NCI-H2196 (cell line): ENCODE data around the gene MYL4.
"Not testable (repeated sequence)": the region's sequence is repeated elsewhere in the genome, so short reads cannot be mapped to it uniquely, and the experiment has no call there.

ENCODE experiments used
- DNase-seq: peaks from one replicate; lab custom pipeline; 2025; ENCODE audit not compliant: unreplicated experiment; lab: John Stamatoyannopoulos, UW

MYL4 gene

DNA sequence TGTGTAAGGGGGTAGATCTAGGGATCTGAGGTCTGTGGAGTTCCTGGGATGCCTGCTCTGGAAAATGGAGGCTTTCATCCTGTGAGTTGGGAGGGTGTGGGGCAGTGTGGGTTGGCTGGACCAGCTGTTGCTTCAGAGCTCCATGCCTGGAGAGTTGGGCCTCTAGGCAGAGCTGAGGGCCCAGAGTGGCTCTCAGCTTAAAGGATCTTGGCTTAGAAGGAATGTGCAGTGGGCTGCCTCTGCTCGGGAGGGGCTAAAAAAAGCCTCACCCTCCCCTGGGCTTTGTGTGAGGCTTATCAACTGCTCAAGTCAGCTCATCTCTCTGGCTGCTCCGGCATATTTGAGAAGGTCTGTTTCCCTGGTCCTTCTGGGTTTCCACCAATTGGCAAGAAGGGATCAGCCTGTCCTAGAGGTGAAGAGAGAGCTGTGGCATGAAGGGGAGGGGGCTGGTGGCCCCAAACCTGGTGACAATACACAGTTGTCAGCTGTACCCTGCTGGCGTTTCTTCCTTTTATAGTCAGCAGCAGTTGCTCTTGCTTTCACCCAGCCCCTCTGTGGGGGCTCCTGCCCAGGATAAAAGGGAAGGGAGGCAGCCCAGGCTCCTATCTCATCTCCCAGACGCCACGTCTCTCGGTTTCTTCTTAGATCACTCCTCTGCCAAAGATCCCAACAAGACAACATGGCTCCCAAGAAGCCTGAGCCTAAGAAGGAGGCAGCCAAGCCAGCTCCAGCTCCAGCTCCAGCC lies at the start of gene MYL4:
MYL4 (plus strand) TSS at position 605 of the 745 bp plus-strand sequence; CDS start at position 680, 75 bp downstream.
- DNase-seq = no peak

DNA sequence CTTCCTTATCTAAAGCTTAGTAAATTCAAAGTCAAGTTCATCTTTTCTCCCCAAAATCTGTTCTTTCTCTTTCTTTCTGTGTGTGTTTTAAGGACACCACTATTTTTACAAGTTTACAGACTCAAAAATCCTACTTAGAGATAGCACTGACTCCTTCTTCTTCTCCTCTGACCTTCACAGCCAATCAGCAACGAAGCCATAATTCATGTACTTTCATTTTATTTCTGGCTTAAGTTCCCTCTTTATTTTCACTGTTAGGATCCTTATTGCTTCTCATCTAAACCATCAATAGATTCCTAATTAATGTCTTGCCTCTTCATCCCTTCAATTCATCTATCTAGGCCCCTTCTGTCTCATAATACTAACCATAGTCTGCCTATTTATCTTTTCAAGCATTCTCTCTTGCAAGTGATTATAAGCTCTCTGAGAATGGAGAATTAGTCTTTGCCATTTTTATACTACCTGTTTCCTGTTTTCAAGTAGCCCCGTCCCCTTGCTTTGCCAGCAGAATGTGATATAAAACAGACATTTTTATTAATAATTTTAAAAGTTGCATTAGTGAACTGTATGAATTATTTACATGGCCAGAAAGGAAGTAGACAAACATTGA lies 47.0 kb upstream of the MYL4 start:
- no peak for DNase-seq

DNA sequence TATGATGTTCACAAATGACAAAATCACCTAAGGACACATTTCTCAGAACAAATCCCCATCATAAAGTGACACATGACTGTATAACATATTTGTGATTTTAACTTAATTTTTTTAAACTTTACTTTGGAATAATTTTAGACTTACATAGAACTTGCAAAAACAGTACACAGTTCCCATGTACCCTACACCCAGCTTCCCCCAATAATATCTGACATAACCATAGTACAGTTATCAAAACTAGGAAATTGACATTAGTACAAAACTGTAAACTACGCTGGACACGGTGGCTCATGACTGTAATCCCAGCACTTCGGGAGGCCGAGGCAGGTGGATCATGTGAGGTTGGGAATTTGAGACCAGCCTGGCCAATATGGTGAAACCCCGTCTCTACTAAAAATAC lies 44.9 kb upstream of the MYL4 start:
- no peak for DNase-seq

DNA sequence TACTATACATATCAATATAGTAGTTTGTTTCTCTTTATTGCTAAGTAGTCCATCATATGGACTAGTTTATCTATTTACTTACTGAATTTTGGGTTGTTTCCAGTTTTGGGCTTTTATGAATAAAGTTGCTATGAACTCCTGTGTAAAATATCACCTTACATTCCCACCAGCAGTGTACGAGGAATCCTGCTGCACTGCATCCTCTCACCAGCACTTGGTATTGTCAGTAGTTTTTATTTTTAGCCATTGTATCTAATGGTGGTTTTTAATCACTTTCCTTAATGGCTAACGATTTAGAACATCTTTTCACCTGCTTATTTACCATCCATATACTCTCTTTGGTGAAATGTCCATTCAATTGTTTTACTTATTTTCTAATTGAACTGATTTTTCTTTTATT lies 44.0 kb upstream of the MYL4 start:
- DNase-seq = no peak

DNA sequence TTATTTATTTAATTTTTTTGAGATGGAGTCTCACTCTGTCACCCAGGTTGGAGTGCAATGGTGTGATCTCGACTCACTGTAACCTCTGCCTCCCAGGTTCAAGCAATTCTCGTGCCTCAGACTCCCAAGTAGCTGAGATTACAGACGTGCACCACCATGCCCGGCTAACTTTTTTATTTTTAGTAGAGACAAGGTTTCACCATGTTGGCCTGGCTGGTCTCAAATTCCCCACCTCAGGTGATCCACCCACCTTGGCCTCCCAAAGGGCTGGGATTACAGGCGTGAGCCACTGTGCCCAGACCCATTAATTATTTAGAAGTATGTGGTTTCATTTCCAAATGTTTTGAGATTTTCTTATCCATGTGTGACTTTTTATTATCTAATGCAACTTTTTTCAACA lies 42.3 kb upstream of the MYL4 start:
- not testable (repeated sequence) for DNase-seq

DNA sequence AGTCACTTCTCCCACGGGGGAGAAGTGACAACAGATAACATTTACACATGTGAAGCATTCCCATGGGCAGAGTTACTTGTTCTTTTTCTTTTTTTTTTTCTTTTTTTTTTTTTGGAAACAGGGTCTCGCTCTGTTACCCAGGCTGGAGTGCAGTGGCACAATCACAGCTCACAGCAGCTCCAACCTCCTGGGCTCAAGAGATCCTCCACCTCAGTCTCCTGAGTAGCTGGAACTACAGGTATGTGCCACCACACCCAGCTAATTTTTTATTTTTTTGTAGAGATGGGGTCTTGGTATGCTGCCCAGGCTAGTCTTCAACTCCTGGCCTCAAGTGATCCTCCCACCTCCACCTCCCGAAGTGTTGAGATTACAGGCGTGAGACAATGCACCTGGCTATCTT lies 40.3 kb upstream of the MYL4 start:
- not testable (repeated sequence) for DNase-seq

DNA sequence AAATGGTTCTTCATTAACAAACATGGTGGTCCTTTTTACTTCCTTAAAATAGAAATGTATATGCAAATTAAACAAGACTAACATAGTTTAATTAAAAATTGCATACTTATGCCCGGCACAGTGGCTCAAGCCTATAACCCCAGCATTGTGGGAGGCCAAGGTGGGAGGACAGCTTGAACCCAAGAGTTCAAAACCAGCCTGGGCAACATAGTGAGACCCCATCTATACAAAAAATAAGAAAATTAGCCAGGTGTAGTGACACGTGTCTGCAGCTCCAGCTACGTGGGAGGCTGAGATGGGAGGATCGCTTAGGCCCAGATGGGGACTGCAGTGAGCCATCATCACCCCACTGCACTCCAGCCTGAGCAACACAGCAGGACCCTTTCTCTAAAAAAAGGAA lies 38.4 kb upstream of the MYL4 start:
- DNase-seq = no peak

DNA sequence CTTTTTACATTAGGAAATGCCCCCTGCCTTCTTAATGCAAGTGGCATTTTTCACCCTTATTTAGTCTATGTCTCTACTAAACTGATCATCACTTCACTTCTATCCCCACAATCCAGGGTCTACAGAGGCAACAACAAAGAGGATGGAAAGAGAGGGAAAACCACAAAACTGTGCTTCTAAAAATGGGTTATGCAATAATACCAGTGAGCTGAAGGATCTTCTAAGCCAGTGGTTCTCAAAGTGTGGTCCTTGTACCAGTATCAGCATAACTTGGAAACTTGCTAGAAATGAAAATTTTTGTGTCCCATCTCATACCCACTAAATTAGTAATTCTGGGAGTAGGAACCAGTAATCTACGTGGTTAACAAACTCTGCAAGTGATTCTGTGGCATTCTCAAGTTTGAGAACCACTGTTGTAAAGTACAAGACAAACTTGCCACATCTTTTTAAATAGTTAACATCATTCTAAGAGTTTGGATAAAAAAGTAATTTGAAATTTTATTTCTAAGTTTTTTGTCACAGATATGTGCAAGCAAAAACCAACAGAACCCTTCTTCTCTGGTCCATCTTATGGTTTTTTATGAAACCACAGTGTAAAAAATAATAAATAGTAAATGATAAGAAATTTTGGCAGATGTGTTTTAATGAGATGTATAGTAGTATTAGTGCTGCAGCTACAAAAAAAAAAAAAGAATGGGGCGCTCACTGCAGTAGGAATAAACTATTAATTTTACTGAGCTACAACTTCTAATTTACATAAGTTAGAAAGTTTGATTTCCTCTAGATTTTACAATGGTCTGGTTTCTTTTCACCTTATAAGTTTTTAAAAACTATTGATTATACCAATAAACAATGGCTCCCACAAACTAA lies 36.2 kb upstream of the MYL4 start:
- no peak for DNase-seq

DNA sequence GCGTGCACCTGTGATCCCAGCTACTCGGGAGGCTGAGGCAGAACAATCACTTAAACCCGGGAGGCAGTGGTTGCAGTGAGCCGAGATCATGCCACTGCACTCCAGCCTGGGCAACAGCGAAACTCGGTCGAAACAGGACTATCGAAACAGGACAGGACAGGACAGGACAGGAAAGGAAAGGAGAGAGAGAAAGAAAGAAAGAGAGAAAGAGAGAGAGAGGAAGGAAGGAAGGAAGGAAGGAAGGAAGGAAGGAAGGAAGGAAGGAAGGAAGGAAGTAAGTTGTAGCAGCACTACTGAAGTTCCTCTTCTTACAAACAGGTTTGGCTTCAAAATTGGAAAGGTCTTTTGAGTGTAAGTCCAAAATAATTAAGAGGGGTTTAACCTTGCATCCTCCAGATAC lies 34.3 kb upstream of the MYL4 start:
- DNase-seq = not testable (repeated sequence)

DNA sequence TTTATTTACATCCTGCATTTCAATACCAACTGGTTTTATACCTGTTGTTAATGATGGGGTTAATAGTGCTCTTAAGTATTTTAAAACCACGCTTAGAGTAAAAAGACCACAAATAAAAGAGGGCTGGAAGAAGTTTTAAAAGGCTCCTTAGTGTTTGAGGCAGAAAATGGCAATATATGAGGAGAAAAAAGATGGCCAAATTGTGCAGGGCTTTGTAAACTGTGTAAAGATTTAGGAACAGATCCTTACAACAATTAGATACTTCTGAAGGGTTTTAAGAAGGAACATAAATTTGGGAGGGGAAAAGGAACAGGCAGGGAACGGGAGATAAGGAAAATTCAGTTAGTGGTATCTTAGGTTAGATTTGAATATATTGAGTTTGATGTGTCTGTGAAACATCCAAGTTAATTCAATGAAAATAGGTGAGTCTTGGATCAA lies 32.7 kb upstream of the MYL4 start:
- no peak for DNase-seq

DNA sequence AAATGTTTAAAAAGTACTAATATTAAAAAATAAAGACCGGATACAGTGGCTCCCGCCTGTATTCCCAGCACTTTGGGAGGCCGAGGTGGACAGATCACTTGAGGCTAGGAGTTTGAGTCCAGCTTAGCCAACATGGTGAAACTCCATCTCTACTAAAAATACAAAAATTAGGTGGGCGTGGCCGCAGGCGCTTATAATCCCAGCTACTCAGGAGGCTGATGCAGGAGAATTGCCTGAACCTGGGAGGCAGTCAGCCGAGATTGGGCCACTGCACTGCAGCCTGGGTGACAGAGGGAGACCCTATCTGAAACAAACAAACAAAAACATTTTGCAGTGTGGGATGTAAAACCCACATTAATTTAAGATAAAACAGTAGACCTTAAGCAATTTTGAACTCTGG lies 31.9 kb upstream of the MYL4 start:
- DNase-seq = no peak

DNA sequence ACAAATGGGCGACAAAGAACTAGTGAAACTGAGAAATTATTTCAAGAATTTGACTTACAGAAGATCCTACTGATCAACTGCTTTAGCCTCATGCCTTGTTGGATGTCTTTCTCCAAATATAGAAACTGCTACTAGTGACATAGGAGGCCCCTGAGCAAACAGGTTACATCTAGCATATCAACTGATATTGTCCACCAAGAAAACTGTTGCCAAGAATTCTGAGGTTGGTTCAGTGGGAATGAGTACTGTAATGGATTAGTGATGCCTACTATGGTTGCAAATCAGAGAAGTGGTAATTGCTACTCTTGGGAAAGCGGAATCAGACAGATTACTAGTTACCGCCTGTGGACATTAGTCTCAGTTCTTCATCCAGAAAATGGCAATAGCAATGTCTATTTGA lies 30.0 kb upstream of the MYL4 start:
- no peak for DNase-seq

DNA sequence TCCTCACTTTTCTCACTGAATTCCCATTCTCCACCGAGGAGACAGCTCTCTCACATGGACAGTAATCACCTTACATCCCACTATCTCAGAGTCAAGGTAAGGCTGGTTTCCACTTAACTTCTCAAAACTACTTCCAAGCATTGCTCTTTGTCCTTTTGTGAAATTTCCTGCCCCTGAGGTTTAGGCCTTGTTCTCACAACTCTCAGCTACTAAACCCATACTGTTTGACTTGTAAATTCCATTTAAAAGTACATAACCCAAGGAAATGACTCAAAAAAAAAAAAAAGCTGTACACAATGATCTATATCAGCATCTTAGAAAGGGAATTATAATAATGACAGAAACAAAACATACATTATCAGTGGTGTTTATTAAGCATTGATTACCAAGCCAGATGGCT lies 28.8 kb upstream of the MYL4 start:
- no peak for DNase-seq

DNA sequence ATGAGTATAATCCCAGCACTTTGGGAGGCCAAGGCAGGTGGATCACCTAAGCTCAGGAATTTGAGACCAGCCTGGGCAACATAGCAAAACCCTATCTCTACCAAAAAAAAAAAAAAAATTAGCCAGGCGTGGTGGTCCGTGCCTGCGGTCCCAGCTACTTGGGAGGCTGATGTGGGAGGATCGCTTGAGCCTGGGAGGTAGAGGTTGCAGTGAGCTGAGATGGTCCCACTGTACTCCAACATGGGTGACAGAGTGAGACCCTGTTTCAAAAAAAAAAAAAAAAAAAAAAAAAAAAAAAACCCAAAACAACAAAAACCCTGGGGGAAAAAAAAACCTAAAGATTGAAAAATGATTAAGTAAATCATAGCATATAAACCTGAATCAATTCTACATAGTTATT lies 28.2 kb upstream of the MYL4 start:
- DNase-seq = not testable (repeated sequence)

DNA sequence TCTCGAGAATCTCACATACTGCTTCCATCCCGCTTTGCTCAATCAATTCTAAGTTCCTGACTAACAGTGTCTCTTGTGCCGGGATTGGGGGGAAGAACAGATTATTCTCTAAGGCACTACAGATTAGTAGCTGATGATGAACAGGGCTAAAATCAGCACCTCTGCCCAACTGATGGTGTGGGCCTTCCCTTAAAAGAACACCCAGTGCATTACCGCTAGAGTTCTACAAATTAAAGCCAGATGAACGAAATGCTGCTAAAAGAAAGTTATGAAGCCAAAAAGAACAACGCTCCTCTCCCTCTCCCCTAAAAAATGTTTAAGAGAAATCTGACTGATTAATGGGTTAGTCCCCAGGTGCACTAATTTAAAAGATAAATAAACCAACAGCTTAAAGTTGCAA lies 24.5 kb upstream of the MYL4 start:
- DNase-seq = no peak

DNA sequence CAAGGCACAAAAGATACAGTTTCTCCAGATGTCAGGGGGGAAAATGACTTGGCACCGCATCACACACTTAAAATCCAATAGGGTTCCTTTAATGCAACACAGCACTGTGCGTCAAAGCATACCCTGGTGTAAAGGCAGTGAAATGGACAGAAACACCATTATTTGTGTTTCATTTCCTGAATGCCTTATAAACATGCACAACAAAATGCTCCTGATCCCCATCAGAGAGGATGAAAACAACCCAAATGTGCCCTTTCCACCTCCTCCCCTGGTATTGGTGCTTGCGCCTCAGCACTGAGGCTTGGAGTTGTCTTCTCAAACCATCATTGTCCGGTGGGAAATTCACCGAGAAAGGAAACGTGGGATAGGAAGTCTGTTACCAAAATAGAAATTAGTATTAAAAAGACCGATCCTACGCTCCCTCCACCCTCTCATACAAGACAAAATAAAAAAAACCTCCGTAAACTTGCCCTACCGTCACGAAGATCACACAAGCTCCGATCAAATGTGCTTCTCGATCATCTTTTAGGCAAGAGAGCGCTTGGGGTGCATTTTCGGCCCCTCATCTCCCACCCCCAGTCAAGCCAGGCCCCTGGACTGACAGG lies 20.8 kb upstream of the MYL4 start:
- peak; percentile 29 for DNase-seq

DNA sequence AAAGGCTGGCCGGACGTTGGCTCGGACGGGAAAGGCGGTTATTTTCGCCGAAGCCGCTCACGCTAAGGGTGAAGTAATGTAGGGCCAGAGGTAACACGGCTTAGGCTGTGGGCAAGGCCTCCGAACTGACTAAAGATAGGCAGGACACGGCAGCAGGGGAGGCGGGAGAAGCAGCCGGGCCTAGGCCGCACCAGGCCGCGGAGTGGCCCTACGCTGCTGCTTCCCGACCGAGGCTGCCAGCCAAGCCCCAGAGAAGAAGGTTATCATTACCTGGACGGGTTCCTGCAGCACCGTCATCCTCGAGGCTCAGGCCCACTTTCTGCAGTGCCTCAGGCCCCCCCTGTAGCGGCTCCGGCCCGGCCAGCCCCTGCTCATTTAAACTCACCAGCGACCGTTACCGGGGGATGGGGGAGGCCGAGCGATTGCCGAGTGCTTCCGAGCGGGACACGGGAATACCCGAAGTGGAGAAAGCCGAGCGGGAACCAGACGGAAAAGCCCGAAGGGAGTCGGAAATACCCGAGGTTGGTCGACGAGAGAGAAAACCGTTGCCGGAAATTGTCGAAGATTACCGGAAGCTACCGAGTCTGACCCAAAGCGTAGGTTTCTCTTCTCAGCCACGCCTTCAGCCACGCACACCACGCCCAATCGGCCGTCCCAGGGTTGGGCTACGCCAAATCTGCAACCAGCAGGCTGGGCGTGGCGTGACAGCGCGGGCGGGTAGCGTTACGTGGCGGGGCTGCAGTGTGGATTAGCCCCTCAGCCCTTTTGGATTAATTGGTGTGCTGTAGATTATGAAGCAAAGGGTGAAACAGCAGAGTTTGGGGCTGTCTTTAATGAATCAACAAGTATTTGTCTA lies 20.0 kb upstream of the MYL4 start, which contains the start of gene CDC27:
CDC27 (minus strand) TSS at position 420 of the 856 bp plus-strand sequence; CDS start at position 297, 123 bp downstream.
- DNase-seq = peak; percentile 100

DNA sequence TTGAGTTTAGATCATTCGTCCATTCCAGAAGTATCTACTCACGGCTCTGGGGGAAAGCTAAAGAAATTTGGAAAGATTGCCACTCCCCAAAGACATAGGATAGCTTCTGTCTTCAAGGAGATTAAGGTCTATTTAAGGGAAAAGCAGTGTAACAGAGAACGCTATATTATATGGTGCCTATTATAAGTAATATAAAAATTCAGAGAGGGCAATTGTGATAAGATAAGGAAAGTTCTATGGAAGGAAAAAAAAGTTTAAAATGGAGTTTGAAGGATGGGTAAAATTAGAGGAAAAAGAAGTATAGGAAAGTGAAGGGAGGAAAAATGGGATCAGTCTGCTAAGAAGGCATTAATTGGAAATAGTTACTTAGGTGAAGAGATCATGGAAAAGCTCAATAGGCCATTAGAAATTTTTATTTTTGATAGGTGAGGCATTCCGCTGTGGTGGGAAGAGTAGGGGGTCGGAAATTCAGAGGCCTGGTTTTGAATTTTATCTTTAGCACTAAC lies 19.4 kb upstream of the MYL4 start:
- DNase-seq = no peak

DNA sequence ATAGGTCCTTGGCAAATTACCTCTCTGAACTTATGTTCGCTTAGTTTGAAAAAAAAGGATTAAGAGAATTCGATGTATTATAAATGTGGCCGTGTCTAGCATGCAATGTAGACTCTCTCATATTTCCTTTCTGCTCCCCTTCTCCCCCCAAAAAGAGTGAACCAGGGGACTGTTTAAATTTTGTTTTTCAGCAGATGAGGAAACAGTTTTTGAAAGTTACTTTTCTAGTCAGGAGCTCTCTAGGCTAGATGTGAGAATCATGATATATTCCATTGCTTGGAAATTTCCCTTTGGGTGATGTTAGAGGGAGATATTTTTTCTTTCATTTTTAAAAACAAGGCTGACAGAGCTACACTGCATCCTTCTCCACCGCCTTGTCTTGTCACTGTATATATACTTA lies 18.9 kb upstream of the MYL4 start:
- DNase-seq = no peak

DNA sequence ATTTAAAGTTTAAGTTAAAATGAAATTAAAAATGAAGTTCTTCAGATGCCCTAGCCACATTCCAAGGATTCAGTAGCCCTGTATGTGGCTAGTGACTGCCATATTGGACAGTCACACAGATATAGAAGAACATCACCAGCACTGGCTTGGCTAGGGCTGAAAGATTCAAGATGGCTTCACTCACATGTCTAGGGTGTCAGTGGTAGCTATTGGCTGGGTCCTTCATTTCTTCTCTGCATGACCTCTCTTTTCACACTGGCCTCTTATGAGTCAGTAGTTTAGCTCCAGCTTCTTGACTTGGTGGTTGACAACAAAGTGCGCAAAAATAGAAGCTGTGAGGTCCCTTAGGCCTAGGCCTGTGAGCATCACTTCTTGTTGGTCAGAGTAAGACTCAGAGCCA lies 18.4 kb upstream of the MYL4 start:
- no peak for DNase-seq
